ENCODE data around the gene C20orf144.

- TF ChIP-seq CTCF (IDR thresholded peaks at IDR 0.05), result no peak
- TF ChIP-seq EP300 (IDR thresholded peaks at IDR 0.05), result no peak
Observed at GRCh38 chr20:33629533-33629932, 32.6 kb upstream of the C20orf144 start.
